KOPT-K1 (cell line): ENCODE data around the gene DSCAM.

ENCODE experiments used
- H3K27ac ChIP-seq: fragments of 200-600 bp; sonication (generic); 2 replicates; pipeline ENCODE4 v1.5.1; 2016; ENCODE audit warnings: antibody characterized with exemption, mild to moderate bottlenecking, low read depth, low read length; ENCODE audit not compliant: poor library complexity, severe bottlenecking
- H3K36me3 ChIP-seq: fragments of 200-600 bp; sonication (generic); 2 replicates; pipeline ENCODE4 v1.5.1; 2017; ENCODE audit warnings: antibody characterized with exemption, mild to moderate bottlenecking, low read length, moderate library complexity; ENCODE audit not compliant: insufficient read depth
- H3K9me3 ChIP-seq: fragments of 200-600 bp; sonication (generic); 2 replicates; pipeline ENCODE4 v1.5.1; 2017; ENCODE audit warnings: antibody characterized with exemption, low read length, mild to moderate bottlenecking; ENCODE audit not compliant: insufficient read depth, poor library complexity, severe bottlenecking

DSCAM gene

DNA sequence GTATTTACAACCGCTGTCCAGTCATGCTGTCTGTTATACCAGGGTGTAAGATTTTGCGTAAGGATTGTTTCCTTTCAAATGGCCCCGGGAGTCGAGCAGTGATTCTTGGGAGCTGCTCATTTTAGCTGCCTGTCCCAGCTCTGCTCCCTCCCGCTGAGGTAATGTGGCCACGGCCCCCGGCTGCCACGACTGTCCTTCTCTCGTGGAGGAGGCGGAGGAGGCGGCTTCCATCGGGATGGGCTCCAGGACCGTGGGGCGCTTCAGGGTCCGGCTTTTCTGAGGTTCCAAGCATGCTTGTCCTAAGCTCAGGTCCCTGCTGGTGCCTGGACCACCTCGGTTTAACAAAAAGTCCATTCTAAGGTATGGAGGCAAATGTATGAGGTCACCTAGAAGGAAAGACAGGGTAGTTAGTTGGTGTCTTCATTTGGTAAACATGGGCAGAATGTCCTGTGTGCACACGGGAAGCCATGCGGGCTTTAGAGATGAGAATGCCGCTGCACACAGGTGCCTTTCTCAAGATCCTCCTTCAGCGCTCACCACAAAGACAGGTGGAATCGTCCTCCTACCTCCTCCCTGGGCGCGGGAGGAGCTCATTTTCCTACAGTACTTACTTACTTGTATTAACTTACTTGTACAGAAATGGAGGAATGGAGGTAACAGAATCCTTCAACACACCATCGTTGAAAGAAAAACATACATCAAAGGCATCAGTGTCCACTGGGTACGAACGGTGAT lies 833.8 kb downstream of the DSCAM start:
- no peak overlapping the region for H3K27ac ChIP-seq
- no peaks in the 10 kb centered on the region for H3K36me3 ChIP-seq
- no peaks in the 10 kb centered on the region for H3K9me3 ChIP-seq

DNA sequence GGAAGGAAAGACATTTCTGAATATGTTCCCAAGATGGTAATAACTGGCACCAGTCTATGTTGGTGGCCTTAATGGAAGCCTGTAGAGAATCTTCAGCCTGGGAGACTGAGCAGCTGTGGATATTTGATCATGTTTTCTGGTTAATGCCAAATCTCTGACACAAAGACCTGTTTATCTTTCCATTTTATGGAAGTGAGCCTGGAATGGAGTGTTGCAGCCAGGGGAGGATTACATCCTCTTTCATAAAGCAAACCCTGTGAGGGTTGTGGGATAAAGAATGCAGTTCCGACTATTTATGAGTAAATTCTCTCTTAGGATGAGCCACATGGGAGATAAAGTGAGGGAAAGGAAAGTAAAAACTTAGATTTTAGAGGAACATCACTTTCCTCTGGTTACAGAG lies 835.6 kb downstream of the DSCAM start:
- H3K9me3 ChIP-seq, result no peaks in the 10 kb centered on the region
- H3K27ac ChIP-seq, result no peak overlapping the region
- H3K36me3 ChIP-seq, result no peaks in the 10 kb centered on the region

GRCh38 chr21:40002978-40003377 lies 844.0 kb downstream of the DSCAM start:
- no peak overlapping the region for H3K27ac ChIP-seq
- no peaks in the 10 kb centered on the region for H3K9me3 ChIP-seq
- H3K36me3 ChIP-seq, result no peaks in the 10 kb centered on the region

DNA sequence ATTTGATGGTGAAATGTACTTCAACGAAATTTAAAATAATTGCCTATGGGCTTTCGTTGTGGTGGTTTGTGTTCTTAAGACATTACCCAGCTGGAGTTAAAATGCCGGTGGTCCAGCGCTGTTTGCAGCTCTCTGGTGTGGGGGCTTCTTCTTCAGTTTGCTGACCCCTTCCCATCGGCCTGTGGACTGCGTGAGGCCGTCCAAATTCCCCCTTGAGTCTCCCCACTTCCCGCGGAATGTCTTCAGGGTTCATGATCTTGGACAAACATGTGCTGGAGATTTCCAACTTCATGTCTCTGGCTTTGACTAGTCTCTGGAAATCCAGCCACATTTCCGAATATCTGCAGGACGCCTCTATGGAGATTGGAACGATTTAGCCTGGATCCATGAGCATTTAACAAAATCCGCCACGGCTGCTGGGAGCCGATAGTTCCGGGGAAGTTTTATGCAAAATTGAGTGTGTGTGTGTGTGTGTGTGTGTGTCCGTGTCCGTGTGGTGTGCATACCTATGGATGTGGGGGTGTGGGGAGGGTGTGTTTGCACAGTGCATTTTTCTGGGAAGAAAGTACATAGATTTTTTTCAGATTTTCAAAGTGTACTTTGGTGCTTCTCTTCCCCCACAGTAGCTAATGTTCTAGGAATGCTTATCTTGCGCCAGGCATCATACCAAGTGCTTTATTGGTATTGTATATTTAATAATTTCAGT lies 862.5 kb downstream of the DSCAM start:
- Histone ChIP-seq H3K9me3 (no peaks in the 10 kb centered on the region), H3K36me3 (no peaks in the 10 kb centered on the region)

GRCh38 chr21:39980241-39980820 lies 866.6 kb downstream of the DSCAM start:
- Histone ChIP-seq H3K27ac (no peak overlapping the region), H3K36me3 (no peaks in the 10 kb centered on the region), H3K9me3 (no peaks in the 10 kb centered on the region)

More for the DNA sequence above, 862.5 kb downstream of the DSCAM start:
- no peak overlapping the region for H3K27ac ChIP-seq

DNA sequence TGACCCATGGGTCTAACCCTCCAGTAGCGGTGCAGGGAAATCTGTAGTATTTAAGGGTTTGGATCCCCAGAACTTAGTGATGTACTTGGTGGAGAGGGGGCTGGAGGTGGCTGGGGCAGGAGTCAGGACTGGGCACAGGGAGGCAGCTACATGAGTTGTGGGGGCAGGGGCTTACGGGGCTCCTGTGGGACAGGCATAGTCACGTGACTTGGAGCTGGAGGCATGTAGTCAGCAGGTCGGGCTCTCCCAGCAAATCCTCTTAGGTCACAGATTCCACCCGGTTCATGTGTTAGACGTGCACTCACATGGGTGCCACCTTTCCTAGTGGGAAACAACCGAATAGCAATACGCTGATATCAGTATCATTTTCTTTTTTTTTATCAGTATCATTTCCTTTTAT lies 867.6 kb downstream of the DSCAM start:
- no peaks in the 10 kb centered on the region for H3K9me3 ChIP-seq
- no peaks in the 10 kb centered on the region for H3K36me3 ChIP-seq
- no peak overlapping the region for H3K27ac ChIP-seq

DNA sequence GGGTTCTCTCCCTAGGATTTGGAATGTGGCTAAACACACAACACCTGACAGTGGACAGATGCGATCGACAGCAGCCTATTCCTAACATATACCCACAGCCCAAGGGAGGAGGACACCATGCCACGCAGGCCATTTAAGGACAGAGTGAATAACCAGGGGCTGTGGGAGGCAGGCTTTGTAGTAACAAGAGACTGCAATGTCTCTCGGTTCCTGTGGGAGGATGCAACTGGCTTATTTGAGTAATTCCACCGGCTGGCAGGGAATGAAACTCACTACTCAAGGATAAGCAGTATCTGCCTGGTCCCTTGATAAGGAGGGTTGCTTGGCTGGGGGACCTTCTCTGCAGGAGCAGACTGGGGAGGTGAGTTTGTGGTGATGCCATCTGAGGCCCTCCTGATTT lies 870.2 kb downstream of the DSCAM start:
- no peaks in the 10 kb centered on the region for H3K36me3 ChIP-seq
- H3K27ac ChIP-seq, result no peak overlapping the region
- H3K9me3 ChIP-seq, result no peaks in the 10 kb centered on the region

GRCh38 chr21:39972976-39973770 lies 873.8 kb downstream of the DSCAM start:
- no peak overlapping the region for H3K27ac ChIP-seq
- H3K9me3 ChIP-seq, result no peaks in the 10 kb centered on the region
- no peaks in the 10 kb centered on the region for H3K36me3 ChIP-seq

DNA sequence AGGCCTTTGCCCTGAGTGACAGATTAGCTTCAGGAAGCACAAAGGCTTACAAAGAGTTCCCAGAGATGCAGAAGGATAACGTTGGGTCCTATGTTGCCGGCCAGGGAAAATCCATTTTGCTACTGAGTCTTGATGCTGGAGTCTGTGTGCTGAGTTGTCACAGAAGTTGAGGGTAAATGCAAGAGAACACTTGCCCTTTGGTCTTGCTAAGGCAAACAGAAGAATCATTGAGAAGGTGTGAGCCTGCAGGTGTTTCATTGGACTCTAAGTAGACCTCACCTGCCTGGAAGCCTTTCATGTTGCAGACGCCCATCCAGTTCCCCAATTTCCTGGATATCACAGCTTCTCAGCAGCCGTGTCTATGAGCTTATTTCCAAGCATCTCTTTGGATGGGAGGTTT lies 874.5 kb downstream of the DSCAM start:
- no peaks in the 10 kb centered on the region for H3K9me3 ChIP-seq
- no peak overlapping the region for H3K27ac ChIP-seq
- no peaks in the 10 kb centered on the region for H3K36me3 ChIP-seq

GRCh38 chr21:39971956-39972355 lies 875.0 kb downstream of the DSCAM start:
- Histone ChIP-seq H3K27ac (no peak overlapping the region), H3K36me3 (no peaks in the 10 kb centered on the region), H3K9me3 (no peaks in the 10 kb centered on the region)

DNA sequence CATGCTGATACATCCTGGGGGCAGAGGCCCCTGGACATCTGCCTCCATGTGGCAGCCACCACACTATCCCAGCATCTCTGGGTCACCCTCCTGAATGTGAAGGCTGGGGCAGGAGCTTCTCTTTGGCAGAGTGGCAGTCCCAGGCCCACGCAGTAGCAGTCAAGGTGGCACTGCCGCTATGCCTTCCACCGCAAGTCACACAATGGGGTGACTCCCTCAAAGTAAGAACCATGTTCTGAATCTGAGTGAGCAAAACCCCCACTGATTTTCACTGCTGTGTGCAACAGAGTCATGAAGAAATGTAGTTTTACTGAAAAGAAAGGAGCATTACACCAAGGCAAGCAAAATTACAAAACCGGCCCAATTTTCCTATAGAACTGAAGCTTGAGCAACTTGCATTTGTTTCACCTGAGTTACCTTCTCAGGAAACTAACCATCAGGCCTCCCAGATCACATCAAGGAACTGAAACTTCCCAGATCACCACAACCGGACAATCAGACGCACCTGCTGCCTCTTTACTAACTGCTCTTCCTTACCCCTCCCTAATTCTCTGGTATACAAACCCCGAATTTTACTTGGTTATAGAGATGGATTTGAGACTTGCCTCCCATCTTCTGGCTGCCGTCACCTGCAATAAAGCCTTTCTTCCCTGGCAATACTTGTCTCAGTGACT lies 877.1 kb downstream of the DSCAM start:
- Histone ChIP-seq H3K27ac (no peak overlapping the region), H3K9me3 (peaks cover 3% of the 10 kb centered on the region), H3K36me3 (no peaks in the 10 kb centered on the region)

GRCh38 chr21:39968010-39968409 lies 878.9 kb downstream of the DSCAM start:
- Histone ChIP-seq H3K36me3 (no peaks in the 10 kb centered on the region), H3K27ac (no peak overlapping the region), H3K9me3 (peaks cover 3% of the 10 kb centered on the region)

DNA sequence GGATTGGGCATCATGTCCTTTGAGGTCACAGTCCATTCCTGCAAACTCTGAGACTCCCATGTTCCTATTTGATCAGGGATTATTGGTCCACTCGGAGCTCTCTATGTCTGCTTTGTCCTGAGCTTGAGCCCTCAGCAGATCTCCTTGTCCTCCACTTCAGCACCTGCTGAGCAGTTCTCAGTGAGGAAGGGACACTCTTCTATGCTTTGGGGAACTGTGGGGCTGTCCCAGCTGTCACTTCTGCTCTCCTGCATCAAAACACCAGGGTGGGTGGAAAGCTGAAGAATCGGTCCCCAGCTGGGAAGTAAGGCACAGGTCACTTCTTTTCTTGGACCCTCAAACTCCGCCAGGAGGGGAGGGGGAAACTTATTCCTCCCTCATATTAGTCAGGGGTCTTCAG lies 880.2 kb downstream of the DSCAM start:
- Histone ChIP-seq H3K9me3 (peaks cover 3% of the 10 kb centered on the region), H3K36me3 (no peaks in the 10 kb centered on the region), H3K27ac (no peak overlapping the region)

GRCh38 chr21:39965026-39965425 lies 881.9 kb downstream of the DSCAM start:
- no peak overlapping the region for H3K27ac ChIP-seq
- no peaks in the 10 kb centered on the region for H3K36me3 ChIP-seq
- peaks cover 6% of the 10 kb centered on the region for H3K9me3 ChIP-seq

- H3K27ac ChIP-seq, result no peak overlapping the region
- H3K36me3 ChIP-seq, result no peaks in the 10 kb centered on the region
- H3K9me3 ChIP-seq, result peaks cover 12% of the 10 kb centered on the region
These were observed 885.7 kb downstream of the DSCAM start for GRCh38 chr21:39961251-39961650.
